K562 (cell line): ENCODE data around the gene YJU2. TPM values are rescaled to one million over a fixed set of nuclear protein-coding genes. Genes with fewer than 3 reads are reported as not detected.

Experiments used
- ASH1L ChIP-seq: fragments of 450-650 bp; IDR thresholded peaks from 2 replicates; pipeline ENCODE4 v1.6.1; 2018; ENCODE audit warnings: borderline replicate concordance, mild to moderate bottlenecking, low read depth; ENCODE audit not compliant: partially characterized antibody
- CREM ChIP-seq: IDR thresholded peaks from 2 replicates; pipeline ENCODE4 v1.6.1; 2014; ENCODE audit warnings: antibody characterized with exemption, low read depth
- KDM1A ChIP-seq, 2 experiments: fragments of 450-650 bp; IDR thresholded peaks; 2 replicates each; pipeline ENCODE4 v1.6.1; 2016; ENCODE audit warnings: mild to moderate bottlenecking in 2 of 2
- MITF ChIP-seq: IDR thresholded peaks from 2 replicates; pipeline ENCODE4 v1.6.1; 2014; ENCODE audit warnings: antibody characterized with exemption
- MYBL2 ChIP-seq, 2 experiments: fragments of 450-650 bp in 1 of 2; sonication (generic) in 1 of 2; formaldehyde crosslinking in 1 of 2; IDR thresholded peaks; 2 replicates each; pipeline versions ENCODE4 v1.6.1 to v1.8.1; 2017 to 2022; ENCODE audit warnings: borderline replicate concordance in 1 of 2, inconsistent platforms in 1 of 2, low read depth in 1 of 2, mild to moderate bottlenecking in 1 of 2, missing genetic modification reagents in 1 of 2, moderate library complexity in 1 of 2
- NR2C1 ChIP-seq, 2 experiments: fragments of 450-650 bp; IDR thresholded peaks; 2 replicates each; pipeline ENCODE4 v1.6.1; 2017; ENCODE audit warnings: mild to moderate bottlenecking in 2 of 2, antibody characterized with exemption in 1 of 2, inconsistent platforms in 1 of 2, missing compliant biosample characterization in 1 of 2, missing genetic modification characterization in 1 of 2
- NRF1 ChIP-seq, 2 experiments: fragments of 450-650 bp; IDR thresholded peaks in 1 of 2; conservative IDR thresholded peaks in 1 of 2; 2 replicates each; pipeline ENCODE4 v1.6.1; 2014; ENCODE audit warnings: mild to moderate bottlenecking in 2 of 2
- PHB2 ChIP-seq: fragments of 450-650 bp; IDR thresholded peaks from 2 replicates; pipeline ENCODE4 v1.6.1; 2017; ENCODE audit warnings: low read depth
- SMARCE1 ChIP-seq: fragments of 450-650 bp; IDR thresholded peaks from 2 replicates; pipeline ENCODE4 v1.7.1; 2016; ENCODE audit warnings: mild to moderate bottlenecking
- polyA plus RNA-seq, 8 experiments: library from polyadenylated mRNA; depleted of rRNA in 4 of 8; stranded (reverse) in 5 of 8; unstranded in 3 of 8; fragments of >200 nt; fragmentation: Nextera tagmentation in 2 of 8; fragmentation: Illumina TruSeq in 1 of 8; extraction: Ambion mirVana in 2 of 8; extraction: Trizol in 1 of 8; gene quantifications; 2 replicates each; pipeline versions ENCODE4 v1.2.1 to v1.2.3, GENCODE V29; 2011 to 2014; ENCODE audit warnings: inconsistent platforms in 1 of 8, missing spikeins in 1 of 8
- total RNA-seq, 7 experiments: library from RNA; depleted of rRNA in 6 of 7; stranded (reverse); fragments of >200 nt in 6 of 7; fragmentation: Illumina TruSeq in 2 of 7; extraction: Trizol in 2 of 7; gene quantifications; 2 replicates each; pipeline versions ENCODE4 v1.2.1 to v1.2.3, GENCODE V29; 2011 to 2021; ENCODE audit warnings: low replicate concordance in 1 of 7

Gene YJU2
- total and polyA plus RNA-seq, 9 of the 15 experiments (the other 6 are each of a cell fraction or from before 2014, with no cell fraction given): 0.41 to 34.9 (median 19.3) TPM

GRCh38 chr19:4288091-4288777 is 41.4 kb downstream of the YJU2 start (continued):
- TF ChIP-seq NR2C1 (IDR thresholded peaks at IDR 0.05): peak; percentile 86
- TF ChIP-seq NR2C1 (tag; IDR thresholded peaks at IDR 0.05): peak; percentile 82
- TF ChIP-seq KDM1A (IDR thresholded peaks at IDR 0.05): peak in 1 of 2 experiments; percentile 44; a peak in 1 of 4 replicates
- no peak for TF ChIP-seq ASH1L
- no peak for TF ChIP-seq PHB2
- TF ChIP-seq SMARCE1: 0 out of 2 replicates have a peak, but pooled peaks have one; percentile 49
- TF ChIP-seq CREM: 0 out of 2 replicates have a peak, but pooled peaks have one; percentile 21
- TF ChIP-seq NRF1 (conservative IDR thresholded peaks at IDR 0.05 in 1 of 2, IDR thresholded peaks at IDR 0.05 in 1 of 2): peak; percentile 51 to 52
- TF ChIP-seq MYBL2 (IDR thresholded peaks at IDR 0.05; ENCODE audit: low read depth): no peak
- no peak for TF ChIP-seq MYBL2 (CRISPR knock-in tag; IDR thresholded peaks at IDR 0.05; ENCODE audit: borderline replicate concordance)
- TF ChIP-seq MITF: 0 out of 2 replicates have a peak, but pooled peaks have one; percentile 42
